NK-92 treated with Interleukin-12 subunit alpha and Interleukin-12 subunit beta, amount 100 ng/mL, for 24 hours (cell line): Measurements from ENCODE around the gene EYA4.

Experiments
- DNase-seq: peaks from one replicate; lab custom pipeline; 2025; lab: John Stamatoyannopoulos, UW

EYA4 gene

GRCh38 chr6:133241086-133241900 lies at the start of gene EYA4:
Gene EYA4, plus strand, starts transcription at chr6:133241357. Its CDS starts 33,424 bp downstream, at chr6:133274781.
- no peak for DNase-seq

GRCh38 chr6:133193396-133193795 lies 47.8 kb upstream of the EYA4 start:
- DNase-seq, result no peak

- DNase-seq, result no peak
These were observed 42.4 kb upstream of the EYA4 start for GRCh38 chr6:133198725-133199124.

GRCh38 chr6:133201231-133201630 lies 39.9 kb upstream of the EYA4 start:
- no peak for DNase-seq

GRCh38 chr6:133202610-133203343 lies 38.4 kb upstream of the EYA4 start:
- no peak for DNase-seq

- DNase-seq, result peak; percentile 27
These were observed 37.8 kb upstream of the EYA4 start for GRCh38 chr6:133203344-133203697.

GRCh38 chr6:133205304-133205703 lies 35.9 kb upstream of the EYA4 start:
- DNase-seq, result no peak

- DNase-seq, result no peak
These were observed 34.2 kb upstream of the EYA4 start for GRCh38 chr6:133206942-133207341.

GRCh38 chr6:133207754-133208153 lies 33.4 kb upstream of the EYA4 start:
- no peak for DNase-seq

- DNase-seq, result no peak
These were observed 32.9 kb upstream of the EYA4 start for GRCh38 chr6:133208183-133208755.

GRCh38 chr6:133214267-133214666 lies 26.9 kb upstream of the EYA4 start:
- DNase-seq, result no peak

GRCh38 chr6:133218852-133219251 lies 22.3 kb upstream of the EYA4 start:
- DNase-seq, result no peak

GRCh38 chr6:133223452-133224029 lies 17.6 kb upstream of the EYA4 start:
- DNase-seq, result no peak

- no peak for DNase-seq
These were observed 15.6 kb upstream of the EYA4 start for GRCh38 chr6:133225560-133225959.

- no peak for DNase-seq
These were observed 13.8 kb upstream of the EYA4 start for GRCh38 chr6:133227344-133227743.

GRCh38 chr6:133230052-133230451 lies 11.1 kb upstream of the EYA4 start:
- DNase-seq, result no peak

- no peak for DNase-seq
These were observed 5.9 kb upstream of the EYA4 start for GRCh38 chr6:133235221-133235620.

- no peak for DNase-seq
These were observed 4.2 kb upstream of the EYA4 start for GRCh38 chr6:133236932-133237331.

GRCh38 chr6:133240511-133241085 lies 559 bp upstream of the EYA4 start:
- DNase-seq, result no peak

GRCh38 chr6:133241901-133242636 lies 912 bp downstream of the EYA4 start:
- no peak for DNase-seq
